ENCODE data around the gene SPRY1.

SPRY1 gene

GRCh38 chr4:123406872-123407271 is 10.3 kb downstream of the SPRY1 start:
- no peak overlapping the region for H3K27ac ChIP-seq
- no peak for DNase-seq (ENCODE audit: low read depth, low spot score)

- no peak overlapping the region for H3K27ac ChIP-seq
- DNase-seq (ENCODE audit: low read depth, low spot score): no peak
Observed at GRCh38 chr4:123408471-123409084, 12.0 kb downstream of the SPRY1 start.

GRCh38 chr4:123409334-123409733 is 12.7 kb downstream of the SPRY1 start:
- H3K27ac ChIP-seq: no peak overlapping the region
- DNase-seq (ENCODE audit: low read depth, low spot score): no peak

- H3K27ac ChIP-seq: no peak overlapping the region
- DNase-seq (ENCODE audit: low read depth, low spot score): no peak
Observed at GRCh38 chr4:123411514-123411913, 14.9 kb downstream of the SPRY1 start.

- no peak overlapping the region for H3K27ac ChIP-seq
- no peak for DNase-seq (ENCODE audit: low read depth, low spot score)
Observed at GRCh38 chr4:123412091-123412505, 15.5 kb downstream of the SPRY1 start.

- no peak overlapping the region for H3K27ac ChIP-seq
- DNase-seq (ENCODE audit: low read depth, low spot score): no peak
Observed at GRCh38 chr4:123412700-123413512, 16.3 kb downstream of the SPRY1 start.

GRCh38 chr4:123415576-123415975 is 19.0 kb downstream of the SPRY1 start:
- no peak for DNase-seq (ENCODE audit: low read depth, low spot score)
- H3K27ac ChIP-seq: no peak overlapping the region

GRCh38 chr4:123415977-123416376 is 19.4 kb downstream of the SPRY1 start:
- DNase-seq (ENCODE audit: low read depth, low spot score): no peak

GRCh38 chr4:123417813-123418212 is 21.2 kb downstream of the SPRY1 start:
- H3K27ac ChIP-seq: peak overlapping the region; percentile 72
- DNase-seq (ENCODE audit: low read depth, low spot score): no peak

More at GRCh38 chr4:123415977-123416376, 19.4 kb downstream of the SPRY1 start:
- H3K27ac ChIP-seq: no peak overlapping the region

- peak; percentile 52 for DNase-seq (ENCODE audit: low read depth, low spot score)
- peak overlapping the region; percentile 72 for H3K27ac ChIP-seq
Observed at GRCh38 chr4:123418351-123418931, 21.8 kb downstream of the SPRY1 start.

- no peak overlapping the region for H3K27ac ChIP-seq
- DNase-seq (ENCODE audit: low read depth, low spot score): no peak
Observed at GRCh38 chr4:123419885-123420755, 23.5 kb downstream of the SPRY1 start.

- H3K27ac ChIP-seq: no peak overlapping the region
- no peak for DNase-seq (ENCODE audit: low read depth, low spot score)
Observed at GRCh38 chr4:123421227-123421936, 24.8 kb downstream of the SPRY1 start.

- DNase-seq (ENCODE audit: low read depth, low spot score): no peak
- H3K27ac ChIP-seq: no peak overlapping the region
Observed at GRCh38 chr4:123421937-123422781, 25.6 kb downstream of the SPRY1 start.

GRCh38 chr4:123423819-123424218 is 27.2 kb downstream of the SPRY1 start:
- H3K27ac ChIP-seq: no peak overlapping the region
- DNase-seq (ENCODE audit: low read depth, low spot score): no peak

GRCh38 chr4:123427951-123428350 is 31.4 kb downstream of the SPRY1 start:
- no peak for DNase-seq (ENCODE audit: low read depth, low spot score)
- no peak overlapping the region for H3K27ac ChIP-seq

GRCh38 chr4:123430031-123430430 is 33.4 kb downstream of the SPRY1 start:
- DNase-seq (ENCODE audit: low read depth, low spot score): no peak
- H3K27ac ChIP-seq: no peak overlapping the region

- no peak overlapping the region for H3K27ac ChIP-seq
- no peak for DNase-seq (ENCODE audit: low read depth, low spot score)
Observed at GRCh38 chr4:123430501-123430900, 33.9 kb downstream of the SPRY1 start.

- H3K27ac ChIP-seq: no peak overlapping the region
- DNase-seq (ENCODE audit: low read depth, low spot score): no peak
Observed at GRCh38 chr4:123433573-123433972, 37.0 kb downstream of the SPRY1 start.

- no peak for DNase-seq (ENCODE audit: low read depth, low spot score)
- no peak overlapping the region for H3K27ac ChIP-seq
Observed at GRCh38 chr4:123433976-123434375, 37.4 kb downstream of the SPRY1 start.
